WERI-Rb-1 (cell line): ENCODE data around the gene SAMD4A.

Experiments used
- DNase-seq: peaks from one replicate; pipeline ENCODE4 v3.0.0-alpha.2; 2020
- H3K27ac ChIP-seq: fragments of 250-450 bp; sonication (Bioruptor Pico); 2 replicates; pipeline ENCODE4 v1.5.1; 2020; ENCODE audit warnings: mild to moderate bottlenecking, moderate library complexity
- H3K27me3 ChIP-seq: fragments of 250-450 bp; sonication (Bioruptor Pico); 2 replicates; pipeline ENCODE4 v1.5.1; 2021; ENCODE audit warnings: mild to moderate bottlenecking, low read depth, moderate library complexity; ENCODE audit not compliant: insufficient read depth, severe bottlenecking
- H3K36me3 ChIP-seq: fragments of 250-450 bp; sonication (Bioruptor Pico); 2 replicates; pipeline ENCODE4 v1.5.1; 2020; ENCODE audit warnings: mild to moderate bottlenecking, moderate library complexity
- H3K4me3 ChIP-seq: 2 replicates; pipeline ENCODE4 v1.5.1; 2011; ENCODE audit warnings: low read depth, mild to moderate bottlenecking, control low read depth, low read length
- H3K9me3 ChIP-seq: fragments of 250-450 bp; sonication (Bioruptor Pico); 2 replicates; pipeline ENCODE4 v1.5.1; 2021; ENCODE audit warnings: mild to moderate bottlenecking, moderate library complexity; ENCODE audit not compliant: severe bottlenecking
- CTCF ChIP-seq: IDR thresholded peaks from 2 replicates; pipeline ENCODE4 v1.5.1; 2011; ENCODE audit warnings: low read depth, mild to moderate bottlenecking, control low read depth, inconsistent platforms, low read length

The SAMD4A gene

GRCh38 chr14:54610051-54610977, 43.4 kb downstream of the SAMD4A start:
- DNase-seq: no peak

GRCh38 chr14:54614296-54614695, 47.4 kb downstream of the SAMD4A start:
- DNase-seq: no peak
- peaks cover 1% of the 10 kb centered on the region for H3K9me3 ChIP-seq
- TF ChIP-seq CTCF: no peak
- no peak overlapping the region for H3K4me3 ChIP-seq
- no peaks in the 10 kb centered on the region for H3K27me3 ChIP-seq
- H3K36me3 ChIP-seq: peaks cover 18% of the 10 kb centered on the region
- no peak overlapping the region for H3K27ac ChIP-seq

More at GRCh38 chr14:54610051-54610977, 43.4 kb downstream of the SAMD4A start:
- Histone ChIP-seq H3K9me3 (peaks cover 4% of the 10 kb centered on the region), H3K4me3 (no peak overlapping the region), H3K36me3 (peaks cover 21% of the 10 kb centered on the region), H3K27ac (no peak overlapping the region), H3K27me3 (no peaks in the 10 kb centered on the region)
- no peak for TF ChIP-seq CTCF

- Histone ChIP-seq H3K4me3 (no peak overlapping the region), H3K27me3 (no peaks in the 10 kb centered on the region), H3K36me3 (peaks cover 8% of the 10 kb centered on the region; the same call in 1 of the 2 replicates), H3K9me3 (no peaks in the 10 kb centered on the region), H3K27ac (no peak overlapping the region)
- TF ChIP-seq CTCF: no peak
- no peak for DNase-seq
Measured at GRCh38 chr14:54617467-54617866, 50.5 kb downstream of the SAMD4A start.

GRCh38 chr14:54621686-54622085, 54.8 kb downstream of the SAMD4A start:
- Histone ChIP-seq H3K9me3 (no peaks in the 10 kb centered on the region), H3K27ac (no peak overlapping the region), H3K36me3 (no peaks in the 10 kb centered on the region; the same call in 1 of the 2 replicates), H3K27me3 (no peaks in the 10 kb centered on the region), H3K4me3 (no peak overlapping the region)
- no peak for TF ChIP-seq CTCF
- no peak for DNase-seq

GRCh38 chr14:54622192-54622958, 55.4 kb downstream of the SAMD4A start:
- Histone ChIP-seq H3K27me3 (no peaks in the 10 kb centered on the region), H3K36me3 (no peaks in the 10 kb centered on the region; the same call in 1 of the 2 replicates), H3K4me3 (no peak overlapping the region), H3K27ac (no peak overlapping the region), H3K9me3 (no peaks in the 10 kb centered on the region)
- no peak for TF ChIP-seq CTCF
- no peak for DNase-seq
